GM18505 (cell line): ENCODE results near the gene TAL1.
"Not testable (repeated sequence)": the region's sequence is repeated elsewhere in the genome, so short reads cannot be mapped to it uniquely, and the experiment has no call there.

Experiments used
- ATAC-seq: cut with Tn5 transposase; IDR thresholded peaks from one replicate; pipeline ENCODE4 v1.9.1; 2021; ENCODE audit not compliant: unreplicated experiment
- POLR2A ChIP-seq: IDR thresholded peaks from 4 replicates; pipeline ENCODE4 v1.6.1; 2011; ENCODE audit warnings: borderline replicate concordance; ENCODE audit not compliant: insufficient read depth, insufficient read length; ENCODE audit errors: extremely low read depth

TAL1 gene

DNA sequence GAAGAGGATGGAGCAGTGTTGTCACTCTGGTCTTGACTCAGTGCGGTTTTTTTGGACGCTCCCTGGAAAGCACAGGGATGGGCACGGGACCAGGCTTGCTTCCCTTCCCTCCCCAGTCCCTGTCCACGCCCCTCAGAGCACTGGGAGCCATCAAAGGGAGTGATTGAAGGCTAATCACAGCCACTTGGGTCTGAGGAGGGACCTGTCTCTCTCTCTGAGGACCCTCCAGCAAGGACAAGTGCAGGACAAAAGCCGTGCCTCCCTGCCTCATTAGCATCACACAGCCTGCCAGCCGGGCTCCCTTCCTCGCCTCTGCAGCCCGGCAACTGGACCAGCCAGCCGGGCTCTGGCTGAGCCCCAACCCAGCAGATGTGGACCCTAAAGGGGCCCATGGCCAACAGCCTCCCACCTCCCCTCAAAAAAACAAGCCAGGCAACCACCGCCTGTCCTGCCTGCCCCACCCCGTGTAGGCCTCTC lies 23.6 kb downstream of the TAL1 start:
- no peak for ATAC-seq
- no peak for TF ChIP-seq POLR2A

DNA sequence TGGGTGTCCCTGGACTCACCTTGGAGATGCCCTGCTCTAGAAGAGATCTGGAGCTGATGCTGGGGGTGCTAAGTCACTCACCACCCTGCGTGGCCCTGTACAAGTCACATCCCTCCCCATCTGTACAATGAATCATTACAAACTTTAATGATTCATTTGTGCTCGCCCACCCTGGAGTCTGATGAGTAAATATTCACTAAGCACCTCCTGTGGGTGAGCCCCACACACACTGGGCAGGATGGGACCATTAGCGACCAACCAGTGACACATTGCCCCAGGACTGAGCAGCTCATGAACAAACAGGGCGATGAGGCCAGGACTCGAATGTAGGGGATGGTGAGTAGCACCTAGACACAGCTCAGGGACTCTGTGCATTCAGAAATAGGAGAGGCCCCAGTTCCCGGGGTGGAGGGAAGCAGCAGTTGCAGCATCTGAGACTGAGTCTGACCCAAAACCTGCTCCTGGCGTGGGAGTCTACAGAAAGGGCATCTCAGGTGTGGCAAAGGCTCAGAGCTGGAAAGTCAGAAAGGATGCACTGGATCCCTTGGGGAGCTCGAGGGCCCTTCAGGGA lies 24.1 kb downstream of the TAL1 start:
- no peak for ATAC-seq
- no peak for TF ChIP-seq POLR2A

DNA sequence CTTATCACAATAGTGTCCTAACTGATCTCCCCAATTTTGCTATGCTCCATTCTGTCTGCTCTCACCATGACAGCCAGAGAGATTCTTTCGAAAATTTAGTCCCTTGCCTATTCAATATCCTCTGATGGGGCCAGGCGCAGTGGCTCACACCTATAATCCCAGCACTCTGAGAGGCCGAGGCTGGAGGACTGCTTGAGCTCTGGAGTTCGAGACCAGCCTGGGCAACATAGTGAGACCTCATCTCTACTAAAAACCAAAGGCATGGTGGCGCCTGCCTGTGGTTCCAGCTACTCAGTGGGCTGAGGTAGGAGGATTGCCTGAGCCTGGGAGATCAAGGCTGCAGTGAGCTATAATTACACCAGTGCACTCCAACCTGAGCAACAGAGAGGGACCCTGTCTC lies 26.1 kb downstream of the TAL1 start:
- no peak for TF ChIP-seq POLR2A

DNA sequence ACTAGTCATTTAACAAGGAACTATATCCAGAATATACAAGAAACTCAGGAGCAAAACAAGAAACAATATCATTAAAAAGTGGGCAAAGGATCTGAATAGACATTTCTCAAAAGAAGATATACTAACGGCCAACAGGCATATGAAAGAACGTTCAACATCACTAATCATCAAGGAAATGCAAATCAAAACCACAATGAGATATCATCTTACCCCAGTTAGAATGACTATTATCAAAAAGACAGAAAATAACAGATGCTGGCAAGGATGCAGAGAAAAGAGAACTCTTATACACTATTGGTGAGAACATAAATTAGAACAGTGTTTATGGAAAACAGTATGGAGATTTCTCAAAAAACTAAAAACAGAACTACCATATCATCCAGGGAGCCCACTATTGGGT lies 28.5 kb downstream of the TAL1 start:
- ATAC-seq = not testable (repeated sequence)

More for the DNA sequence above, 26.1 kb downstream of the TAL1 start:
- no peak for ATAC-seq

DNA sequence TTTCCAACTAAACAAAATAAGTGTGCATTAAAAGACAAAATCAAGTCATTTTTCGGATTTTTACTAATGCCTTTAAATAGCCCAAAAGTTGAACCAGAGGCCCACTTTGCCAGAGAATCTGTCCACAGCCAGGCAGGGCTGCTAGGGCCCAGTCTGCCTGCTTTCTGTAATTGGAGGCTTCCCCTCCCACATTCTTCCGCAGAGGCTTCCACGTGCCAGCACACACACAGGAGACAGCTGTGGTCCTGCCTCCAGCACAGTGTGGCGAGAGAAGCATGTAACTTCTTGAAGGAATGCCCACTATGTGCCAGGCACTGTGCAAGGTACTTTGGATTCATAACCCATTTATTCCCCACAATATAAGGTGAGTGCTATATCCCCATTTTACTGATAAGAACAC lies 30.8 kb downstream of the TAL1 start:
- ATAC-seq = no peak
- no peak for TF ChIP-seq POLR2A

DNA sequence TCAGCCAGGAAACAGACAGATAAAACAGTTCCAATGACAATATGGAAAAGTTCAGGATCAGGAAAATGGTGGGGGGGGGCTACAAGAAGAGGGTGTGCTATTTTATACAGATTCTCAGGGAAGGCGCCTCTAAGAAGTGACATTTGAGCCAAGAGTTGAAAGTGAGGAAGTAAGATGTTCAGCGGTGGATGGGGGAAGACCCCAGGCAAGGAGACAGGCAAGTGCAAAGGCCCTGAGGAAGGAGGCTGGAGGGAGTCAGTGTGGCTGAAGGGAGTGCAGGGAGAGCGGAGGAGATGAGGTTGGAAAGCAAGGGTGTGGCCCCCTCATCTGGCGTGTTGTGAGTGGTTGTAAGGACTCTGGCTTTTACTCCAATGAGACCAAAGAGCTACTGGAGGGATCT lies 33.8 kb downstream of the TAL1 start:
- ATAC-seq = no peak
- no peak for TF ChIP-seq POLR2A

DNA sequence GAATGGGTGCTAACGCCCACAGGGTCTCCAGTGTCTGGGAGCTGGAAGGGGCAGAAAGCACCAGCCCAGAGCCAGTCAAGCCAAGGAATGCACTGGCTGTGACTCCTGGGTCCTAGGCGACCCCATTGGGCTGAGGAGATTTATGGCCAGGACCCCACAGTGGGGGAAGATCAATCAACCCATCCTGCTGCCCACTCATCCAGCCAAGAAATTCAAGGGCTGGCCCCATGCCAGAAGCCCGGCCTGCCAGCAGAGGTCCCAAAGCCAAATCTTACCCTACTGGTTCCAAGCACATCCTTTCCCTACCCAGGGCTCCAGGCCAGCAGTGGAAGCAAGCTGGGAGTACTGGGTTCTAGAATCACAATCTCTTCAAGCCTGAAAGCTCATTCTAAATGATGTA lies 35.4 kb downstream of the TAL1 start:
- no peak for ATAC-seq
- no peak for TF ChIP-seq POLR2A

DNA sequence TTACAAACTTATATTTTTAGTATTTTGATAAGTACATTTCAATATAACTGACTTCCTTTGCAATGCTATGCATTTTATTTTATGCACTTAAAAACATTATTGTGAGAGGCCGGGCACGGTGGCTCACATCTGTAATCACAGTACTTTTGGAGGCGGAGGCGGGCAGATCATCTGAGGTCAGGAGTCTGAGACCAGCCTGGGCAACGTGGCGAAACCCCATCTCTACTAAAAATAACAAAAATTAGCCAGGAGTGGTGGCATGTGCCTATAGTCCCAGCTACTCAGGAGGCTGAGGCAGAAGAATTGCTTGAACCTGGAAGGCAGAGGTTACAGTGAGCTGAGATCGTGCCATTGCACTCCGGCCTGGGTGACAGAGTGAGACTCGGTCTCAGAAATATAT lies 36.0 kb downstream of the TAL1 start:
- not testable (repeated sequence) for ATAC-seq

DNA sequence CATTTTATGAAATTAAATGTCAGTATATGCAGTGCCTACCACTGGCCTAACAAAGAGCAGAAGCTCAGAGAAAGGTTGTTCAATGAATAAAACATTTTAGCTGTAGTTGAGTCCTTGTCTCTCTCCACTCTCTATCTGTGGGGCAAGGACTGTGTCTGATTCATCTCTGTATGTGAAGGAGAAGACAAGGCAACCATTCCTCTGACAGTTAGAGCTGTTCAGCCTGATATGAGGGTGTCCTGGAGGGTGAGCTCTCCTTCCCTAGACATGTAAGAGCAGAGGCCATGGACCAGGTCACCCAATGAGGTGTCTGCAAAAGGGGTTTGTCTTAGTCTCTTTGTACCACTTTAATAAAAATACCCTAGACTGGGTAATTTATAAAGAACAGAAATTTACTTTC lies 37.7 kb downstream of the TAL1 start:
- ATAC-seq = no peak

DNA sequence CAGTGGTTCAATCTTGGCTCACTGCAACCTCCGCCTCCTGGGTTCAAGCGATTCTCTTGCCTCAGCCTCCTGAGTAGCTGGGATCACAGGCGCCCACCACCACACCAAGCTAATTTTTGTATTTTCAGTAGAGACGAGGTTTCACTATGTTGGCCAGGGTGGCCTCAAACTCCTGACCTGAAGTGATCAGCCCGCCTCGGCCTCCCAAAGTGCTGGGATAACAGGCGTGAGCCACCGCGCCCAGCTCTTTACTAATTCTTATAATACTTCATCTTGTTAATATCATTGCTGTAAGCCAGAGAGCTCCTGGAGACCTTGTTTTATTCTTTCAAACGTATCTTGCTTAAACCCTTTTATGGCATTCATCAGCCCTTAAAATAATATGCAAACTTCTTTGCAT lies 38.5 kb downstream of the TAL1 start:
- ATAC-seq = not testable (repeated sequence)

More for the DNA sequence above, 37.7 kb downstream of the TAL1 start:
- TF ChIP-seq POLR2A = no peak

DNA sequence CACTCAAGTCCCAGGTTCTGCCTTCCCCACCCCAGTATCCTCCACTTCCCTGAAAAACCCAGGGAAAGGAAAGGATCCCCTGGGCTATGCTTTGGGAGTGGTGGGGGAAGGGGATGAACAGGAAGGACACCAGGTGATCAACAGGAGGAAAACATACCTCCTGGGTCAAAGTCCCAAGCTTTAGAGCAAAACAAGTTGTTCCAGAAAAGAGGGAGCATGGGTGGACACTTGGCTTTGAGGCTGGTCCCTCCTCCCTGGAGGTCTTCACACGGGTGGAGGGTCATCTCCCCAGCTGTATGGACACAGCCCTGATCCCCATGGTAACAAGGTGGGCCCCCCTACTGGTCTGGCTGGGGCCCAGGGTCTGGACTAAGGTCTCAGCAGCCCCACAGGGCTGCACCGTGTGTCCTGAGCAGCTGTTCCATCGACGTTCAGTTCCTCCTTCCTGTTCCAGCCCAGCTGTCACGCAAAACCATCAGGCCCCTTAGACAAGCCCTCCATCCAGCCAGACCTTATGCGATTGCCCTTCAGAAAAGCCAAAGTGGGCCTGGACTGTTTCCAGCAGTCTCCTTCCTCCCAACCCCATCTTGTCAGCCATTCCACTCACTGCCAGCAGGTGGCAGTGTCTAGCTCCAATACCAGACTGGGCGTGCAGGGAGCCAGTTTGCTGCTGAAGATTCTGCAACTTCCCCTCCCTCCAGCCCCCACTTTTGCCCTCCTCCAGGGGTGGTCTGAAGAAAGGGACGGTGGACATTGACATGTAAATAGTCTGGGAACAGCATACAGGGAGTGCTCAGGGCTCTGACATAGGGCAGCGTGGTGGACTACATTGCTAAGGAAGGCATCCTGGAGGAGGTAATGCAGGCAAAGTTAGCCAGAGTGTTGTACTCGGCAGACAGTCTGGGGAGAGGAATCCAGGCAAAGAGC lies 39.3 kb downstream of the TAL1 start:
- no peak for TF ChIP-seq POLR2A
- ATAC-seq = no peak

DNA sequence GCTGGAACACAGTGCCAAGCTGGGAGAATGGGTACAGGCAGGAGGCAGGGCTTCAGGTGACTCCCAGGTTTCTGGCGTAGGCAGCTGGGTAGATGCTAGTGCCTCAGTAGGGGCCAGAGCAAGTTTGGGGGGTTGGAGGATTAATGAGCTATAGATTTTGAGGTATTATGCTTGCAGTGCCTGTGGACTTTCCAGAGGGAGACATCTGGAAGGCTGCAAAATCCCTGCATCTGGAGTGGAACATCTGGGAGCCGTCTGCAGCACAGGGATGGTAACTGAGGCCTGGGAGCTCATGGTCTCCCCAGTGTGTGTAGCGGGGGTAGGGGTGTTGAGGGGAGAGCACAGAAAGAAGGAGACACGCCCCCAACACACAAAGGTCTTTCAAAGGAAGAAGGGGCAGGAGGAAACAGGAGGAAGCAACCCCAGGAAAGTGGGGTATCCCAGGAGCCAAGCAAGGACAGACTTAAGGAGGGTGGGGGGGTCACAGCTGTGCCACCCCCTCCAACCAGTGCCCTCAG lies 40.0 kb downstream of the TAL1 start:
- no peak for TF ChIP-seq POLR2A
- no peak for ATAC-seq

DNA sequence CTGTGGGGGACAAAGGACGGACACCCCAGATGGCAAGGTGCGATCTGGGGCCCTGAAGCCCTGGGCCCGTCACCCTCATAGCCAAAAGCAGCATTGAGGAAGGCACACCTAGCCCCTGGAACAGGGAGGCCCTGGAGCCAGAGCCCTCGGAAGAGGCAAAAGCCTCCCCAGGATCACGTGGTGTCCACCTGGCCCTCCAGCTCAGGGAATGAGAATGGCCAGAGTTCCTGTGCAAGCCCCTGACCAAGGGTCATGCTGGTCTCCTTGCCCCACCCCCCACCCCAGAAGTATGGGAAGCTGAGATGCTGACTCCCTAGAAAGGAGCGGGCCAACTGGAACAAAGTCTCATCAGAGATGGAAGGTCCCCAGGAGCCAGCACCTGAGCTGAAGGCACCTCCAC lies 41.2 kb downstream of the TAL1 start:
- TF ChIP-seq POLR2A = no peak
- no peak for ATAC-seq

DNA sequence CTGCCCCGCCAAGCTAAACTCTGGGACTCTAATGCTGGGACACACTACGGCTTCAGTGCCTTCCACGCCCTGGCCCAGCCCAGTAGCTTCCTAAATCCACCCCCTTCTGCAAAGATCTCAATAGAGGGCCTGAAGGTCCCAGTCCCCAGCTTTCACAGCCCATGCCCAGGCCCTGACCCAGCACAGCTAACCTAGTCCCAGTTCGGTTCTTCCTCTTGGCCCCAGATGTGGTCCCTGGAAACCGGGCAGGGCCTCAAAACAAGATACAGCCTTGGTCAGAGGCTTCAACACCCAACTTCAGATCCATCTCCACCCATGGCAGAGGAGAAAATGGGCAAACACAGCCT lies 41.5 kb downstream of the TAL1 start:
- no peak for TF ChIP-seq POLR2A
- ATAC-seq = no peak

DNA sequence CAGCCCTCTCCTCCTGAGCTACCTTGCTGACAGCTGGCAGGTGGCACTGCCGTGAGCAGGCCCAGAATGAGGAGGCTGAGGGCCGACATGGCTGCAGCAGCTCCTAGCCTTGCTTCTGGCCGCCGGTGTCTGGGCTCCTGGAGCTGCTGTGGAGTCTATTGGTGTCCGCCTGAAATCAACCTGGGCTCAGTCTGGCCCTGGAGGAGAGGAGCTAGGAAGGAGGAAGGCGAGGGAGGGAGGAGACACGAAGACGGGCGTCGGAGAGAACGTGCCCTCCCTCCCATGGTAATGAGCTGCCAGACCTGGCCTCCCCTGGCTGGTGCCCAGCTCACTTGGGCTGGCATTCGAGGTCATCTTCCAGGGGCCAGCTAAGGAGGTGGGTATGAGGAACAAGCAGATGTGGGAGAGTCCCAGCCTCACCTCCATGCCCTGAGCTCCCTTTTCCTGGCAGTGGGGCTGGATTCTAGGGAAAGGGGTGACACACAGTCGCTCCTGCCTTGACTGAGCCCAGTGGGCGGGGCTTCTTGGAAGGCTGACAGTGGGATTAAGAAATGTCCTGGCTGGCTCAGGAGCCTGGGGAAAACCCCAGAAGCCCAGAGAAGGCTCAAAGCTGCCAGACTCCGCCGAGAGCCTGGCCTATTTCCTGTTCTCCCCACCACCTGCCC lies 42.0 kb downstream of the TAL1 start, which contains the start of gene PDZK1IP1:
TSS of gene PDZK1IP1 (minus strand) at position 193 of the 665 bp plus-strand sequence. CDS start at position 89, 104 bp downstream.
- no peak for TF ChIP-seq POLR2A
- no peak for ATAC-seq
